ENCODE results near the gene RASSF9.

Gene RASSF9

DNA sequence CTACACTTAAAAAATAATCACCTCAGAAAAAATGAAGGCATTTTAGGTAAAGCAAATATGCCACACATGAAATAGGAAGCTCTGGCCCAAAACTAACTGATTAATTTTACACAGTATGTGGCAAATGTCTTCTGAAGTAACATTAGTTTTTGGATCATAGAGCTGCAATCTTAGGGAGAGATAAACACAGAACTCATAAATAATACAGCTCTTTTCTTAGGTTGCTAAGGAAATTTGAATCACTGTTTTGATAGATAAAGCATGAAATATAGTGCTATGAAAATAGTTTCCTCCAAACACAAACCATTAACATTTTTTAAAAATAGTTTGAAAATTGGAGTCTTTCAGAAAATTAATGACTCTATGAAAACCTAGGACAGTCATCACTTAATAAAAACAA lies 15.0 kb downstream of the RASSF9 start:
- no peak for DNase-seq

DNA sequence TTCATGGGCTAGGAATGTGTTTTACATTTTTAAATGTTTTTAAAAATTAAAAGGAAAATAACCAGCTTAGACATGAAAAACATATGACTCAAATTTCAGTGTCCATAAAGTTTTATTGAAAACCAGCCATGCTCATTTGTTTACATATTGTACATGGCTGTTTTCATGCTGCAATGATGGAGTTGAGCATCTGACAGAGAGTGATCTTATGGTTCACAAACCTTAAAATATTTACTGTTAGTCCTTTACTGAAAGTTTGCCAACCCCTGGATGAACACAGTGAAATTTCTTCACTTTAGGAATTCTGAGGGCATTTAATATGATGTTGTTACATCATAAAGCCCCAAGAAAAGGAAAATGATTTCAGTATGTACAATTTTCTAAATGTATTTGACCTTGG lies 16.1 kb downstream of the RASSF9 start:
- DNase-seq, result no peak

DNA sequence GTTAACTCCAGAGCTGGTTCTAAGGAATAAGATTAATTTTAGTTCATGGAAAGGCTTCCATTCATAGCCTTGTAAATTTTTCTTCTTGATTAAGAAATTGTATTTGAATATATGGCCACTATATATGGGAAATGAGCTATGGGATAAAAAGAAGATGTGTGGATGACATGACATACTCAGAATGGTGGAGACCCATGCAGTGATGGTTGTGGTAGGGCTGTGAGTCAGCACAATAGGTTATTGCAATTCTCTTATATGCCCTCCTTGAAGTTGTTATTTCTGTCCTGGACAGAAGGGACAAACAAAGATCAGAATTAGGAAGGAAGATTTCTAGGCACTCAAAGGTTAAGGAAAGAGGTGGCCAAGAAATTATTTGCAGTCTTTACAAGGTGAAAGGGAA lies 21.5 kb downstream of the RASSF9 start:
- DNase-seq, result no peak

DNA sequence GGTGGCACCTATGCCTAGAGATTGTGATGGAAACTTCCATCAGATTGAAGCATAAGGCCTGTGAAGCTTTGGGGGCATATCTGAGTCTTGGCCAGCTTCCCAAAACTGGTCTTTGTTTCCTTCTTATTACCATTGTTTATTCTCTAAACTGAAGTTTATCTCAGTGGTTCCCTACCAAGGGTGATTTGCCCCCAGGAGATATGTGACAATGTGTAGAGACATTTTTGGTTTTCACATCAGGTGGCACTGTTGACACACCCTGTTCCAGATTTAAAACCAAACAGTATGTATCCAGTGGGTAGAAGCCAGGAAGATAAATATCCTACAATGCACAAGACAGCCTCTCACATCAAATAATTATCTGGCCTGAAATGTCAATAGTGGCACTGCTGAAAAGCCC lies 22.1 kb downstream of the RASSF9 start:
- DNase-seq, result no peak

DNA sequence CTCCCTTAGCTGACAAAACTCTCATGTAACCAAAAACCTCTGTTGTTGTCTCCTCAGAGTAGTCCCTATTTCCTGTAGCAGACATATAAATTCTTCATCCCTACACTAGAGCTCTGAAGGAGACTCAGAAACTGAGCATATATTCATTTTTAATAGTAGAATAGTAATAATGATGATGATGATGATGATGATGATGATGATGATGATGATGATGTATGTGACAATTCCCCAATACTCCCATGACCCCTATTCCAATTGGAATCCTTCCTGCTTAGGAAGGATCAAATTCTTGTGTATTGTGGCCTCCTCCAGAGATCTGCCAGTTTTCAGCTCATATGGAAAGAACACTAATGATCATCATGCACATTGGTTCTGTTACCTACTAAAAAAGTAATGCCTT lies 26.7 kb downstream of the RASSF9 start:
- DNase-seq, result no peak

DNA sequence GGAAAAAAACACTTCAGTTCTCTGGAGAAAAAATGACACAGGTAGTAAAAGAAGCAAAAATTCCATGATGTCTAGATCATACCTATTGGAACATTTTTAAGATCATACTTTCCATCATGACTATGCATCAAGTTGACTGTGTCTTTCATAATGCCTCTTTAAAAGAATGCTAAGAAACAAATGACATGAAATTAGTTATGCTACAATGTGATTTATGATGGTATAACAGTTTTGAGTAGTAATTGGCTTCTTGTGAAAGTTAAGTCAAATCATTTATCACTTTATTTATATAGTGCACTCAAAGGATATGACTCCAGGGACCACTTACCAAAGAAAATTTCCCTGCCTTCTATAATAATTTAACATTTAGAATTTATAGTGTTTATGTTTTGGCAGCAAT lies 28.5 kb downstream of the RASSF9 start:
- no peak for DNase-seq

DNA sequence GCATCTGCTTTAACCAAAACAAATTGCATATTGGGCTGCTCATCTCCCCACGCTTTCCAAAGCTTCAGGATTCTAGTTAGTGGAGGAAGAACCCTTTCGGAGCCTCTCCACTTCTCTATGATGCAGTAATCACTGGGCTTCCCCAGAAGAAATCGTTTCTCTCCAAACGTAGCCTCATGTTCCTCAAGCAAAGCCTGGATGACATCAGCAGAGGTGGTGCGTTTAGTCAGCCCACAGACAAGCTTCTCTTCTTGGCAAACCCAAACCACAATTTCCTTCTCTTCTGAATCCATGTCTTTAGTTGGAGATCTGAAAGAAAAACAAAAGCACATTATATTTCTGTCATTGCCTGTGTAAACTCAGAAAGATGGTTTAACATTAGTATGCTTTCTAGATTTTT lies 30.6 kb downstream of the RASSF9 start:
- peak; percentile 28 for DNase-seq

DNA sequence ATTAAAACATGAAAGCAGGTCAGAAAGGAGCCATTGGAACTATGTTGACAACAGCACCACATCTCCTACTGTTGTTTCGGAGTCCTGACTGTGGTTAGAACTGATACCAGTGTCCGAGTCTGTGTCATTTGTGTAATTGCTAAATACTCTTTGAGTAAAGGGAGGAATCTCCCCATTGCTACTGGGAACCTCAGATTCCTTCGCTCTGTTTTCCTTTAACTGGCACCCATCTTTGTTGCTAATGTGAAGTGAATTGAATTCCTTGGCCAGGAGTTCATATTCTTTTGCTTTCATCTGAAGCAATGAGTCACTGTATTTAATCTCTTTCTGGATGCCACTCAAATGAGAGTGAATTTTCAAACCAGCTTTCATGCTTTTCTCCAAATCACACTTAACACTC lies 31.5 kb downstream of the RASSF9 start:
- no peak for DNase-seq

DNA sequence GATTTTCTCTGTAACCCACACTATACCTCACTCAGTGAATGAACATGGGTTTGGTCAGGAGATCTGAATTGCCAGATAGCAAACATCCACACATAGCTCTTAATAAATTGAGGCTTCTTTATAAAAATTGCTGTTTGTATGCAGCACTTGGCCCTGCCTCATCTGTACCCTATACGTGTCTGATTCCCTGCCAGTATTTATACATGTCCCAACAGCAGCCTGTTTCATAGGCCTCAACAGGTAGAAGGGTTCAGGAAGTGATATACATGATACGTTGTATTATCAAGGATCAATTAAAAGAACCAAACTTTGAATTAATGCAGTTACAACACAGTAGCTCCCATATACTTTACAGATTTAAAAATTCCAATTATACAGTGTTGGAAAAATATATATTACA lies 32.3 kb downstream of the RASSF9 start:
- no peak for DNase-seq

DNA sequence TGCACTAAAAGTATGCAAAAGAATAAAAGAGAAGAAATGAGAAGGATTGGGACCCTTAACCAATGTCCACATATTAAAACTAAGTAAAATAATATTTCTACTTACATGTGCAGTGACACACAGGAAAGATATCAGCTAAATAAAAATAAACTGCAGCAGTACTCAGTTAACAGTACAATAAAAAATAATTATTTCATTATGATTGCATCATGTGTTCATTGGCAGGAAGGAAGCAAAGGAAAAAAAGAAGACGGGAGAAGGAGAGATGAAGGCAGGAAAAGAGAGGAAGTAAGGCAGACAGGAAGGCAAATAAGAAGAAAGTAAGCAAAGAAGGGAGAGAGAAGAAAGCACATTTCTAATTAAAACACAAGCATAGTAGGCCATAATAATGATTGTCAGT lies 33.0 kb downstream of the RASSF9 start:
- no peak for DNase-seq

DNA sequence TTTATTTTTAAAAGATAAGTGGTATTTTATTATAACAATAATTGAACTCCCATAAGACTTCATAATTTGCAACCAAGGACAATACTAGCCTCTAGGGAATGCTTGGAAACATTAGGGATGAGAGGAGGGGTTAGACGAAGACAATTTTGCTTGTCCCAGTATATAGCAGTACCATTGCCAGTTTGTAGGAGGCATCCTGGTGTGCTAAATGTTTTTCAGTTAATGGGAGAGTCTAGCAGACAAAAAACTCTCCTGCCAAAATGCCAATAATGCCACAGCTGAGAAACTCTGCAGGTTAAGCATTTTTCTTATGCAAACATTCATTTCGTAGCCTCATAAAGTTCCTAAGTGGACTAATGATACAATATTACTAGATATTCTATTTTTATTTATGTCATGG lies 38.1 kb downstream of the RASSF9 start:
- DNase-seq, result no peak

DNA sequence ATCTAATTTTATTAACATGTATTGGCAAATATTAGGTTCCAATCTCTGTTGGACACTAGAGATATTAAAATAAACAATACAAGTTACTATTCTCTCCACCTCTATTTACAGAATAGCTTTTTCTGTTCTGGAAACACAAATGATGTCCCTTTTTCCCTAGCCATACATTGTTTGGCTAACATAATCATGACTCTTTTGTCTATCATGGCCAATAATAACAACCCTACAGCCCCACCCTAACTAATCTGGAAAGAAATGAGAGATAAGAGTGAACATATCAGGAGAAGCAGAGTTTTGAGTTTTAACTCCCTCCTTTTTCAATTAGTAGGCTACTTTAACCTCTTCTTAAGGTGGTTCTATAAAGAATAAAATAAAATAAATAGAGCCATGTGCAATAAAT lies 40.2 kb downstream of the RASSF9 start:
- DNase-seq, result no peak

DNA sequence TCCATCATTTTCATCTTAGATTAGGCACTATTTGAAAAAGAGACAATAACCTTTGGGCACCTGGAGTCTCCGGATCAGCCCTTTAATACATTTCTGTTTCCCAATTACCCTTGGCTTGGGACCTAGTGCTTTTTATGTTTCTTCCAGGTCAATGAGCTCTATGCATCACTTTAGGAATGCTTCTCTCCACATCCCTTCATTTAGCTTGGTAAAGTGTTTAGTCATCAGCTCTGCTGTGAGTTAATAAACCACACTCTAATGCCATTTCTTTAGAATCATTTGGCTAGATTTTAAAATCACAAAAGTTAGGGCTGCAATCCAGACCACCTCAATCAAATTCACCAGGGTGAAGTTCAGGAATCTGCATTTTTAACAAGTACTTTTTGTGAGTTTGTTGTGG lies 41.7 kb downstream of the RASSF9 start:
- no peak for DNase-seq

DNA sequence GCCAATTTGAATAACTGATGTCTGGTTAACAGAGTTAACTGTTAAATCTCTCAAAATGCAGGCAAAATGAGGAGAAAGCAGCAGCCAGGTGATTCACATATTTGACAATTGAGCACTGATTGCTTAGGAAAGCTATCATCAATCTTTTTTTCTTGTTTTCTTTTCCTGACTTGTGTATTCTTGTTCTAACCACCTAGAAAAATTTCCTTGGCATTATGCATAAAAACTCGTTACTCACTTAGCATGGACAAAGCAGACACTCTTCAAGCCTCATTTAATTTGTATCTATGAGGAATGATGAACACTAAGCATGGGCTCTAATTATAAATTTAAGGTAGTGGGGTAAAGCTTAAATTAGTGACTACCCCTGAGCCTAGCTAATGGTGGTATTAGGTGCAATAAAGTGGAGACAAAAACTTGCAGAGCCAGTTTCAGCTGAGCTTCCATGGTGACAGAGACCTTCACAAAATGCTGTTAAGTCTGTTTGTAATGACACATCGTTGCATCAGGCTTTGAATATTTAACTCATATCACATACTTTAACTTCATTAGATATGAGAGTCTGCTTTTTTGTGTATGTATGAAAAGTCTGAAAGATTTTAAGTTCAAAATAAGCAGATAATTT lies 52.0 kb downstream of the RASSF9 start:
- DNase-seq, result no peak

DNA sequence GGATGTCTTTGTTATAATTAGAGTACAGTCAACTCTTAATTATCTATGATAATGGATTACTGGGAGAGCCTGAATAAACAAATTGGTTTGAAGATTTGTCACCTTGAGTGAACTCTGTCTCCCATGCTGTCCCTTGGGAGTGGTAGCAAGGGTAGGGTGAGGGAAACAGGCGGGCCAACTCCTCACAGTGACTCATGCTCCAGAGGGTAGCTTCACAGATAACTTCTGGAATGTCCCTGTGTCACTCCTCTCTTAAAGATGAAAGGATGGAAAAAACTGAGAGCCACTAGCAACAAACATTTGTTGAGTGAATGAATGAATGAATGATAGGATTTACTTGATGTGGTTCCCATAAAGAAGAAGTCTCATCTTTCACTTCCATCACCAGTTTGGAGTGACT lies 53.5 kb downstream of the RASSF9 start:
- no peak for DNase-seq

DNA sequence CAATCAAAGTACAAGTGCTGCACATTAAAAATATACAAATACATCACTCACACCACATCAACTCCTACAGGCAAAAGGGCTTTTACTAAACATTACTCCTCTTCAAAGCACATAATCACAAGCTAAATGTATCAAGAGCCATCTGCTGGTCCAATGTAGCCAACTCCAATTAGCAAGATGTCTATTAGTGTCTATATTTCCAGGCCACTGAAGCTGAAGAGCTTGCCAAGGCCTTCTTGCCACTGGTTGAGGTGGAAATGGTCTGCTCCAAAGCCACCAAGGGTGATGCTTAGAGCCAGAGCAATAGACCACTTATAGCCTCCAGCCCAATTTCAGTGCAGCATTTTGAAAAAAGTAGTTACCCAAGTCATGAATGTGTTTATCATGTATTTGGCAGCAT lies 54.4 kb downstream of the RASSF9 start:
- no peak for DNase-seq

DNA sequence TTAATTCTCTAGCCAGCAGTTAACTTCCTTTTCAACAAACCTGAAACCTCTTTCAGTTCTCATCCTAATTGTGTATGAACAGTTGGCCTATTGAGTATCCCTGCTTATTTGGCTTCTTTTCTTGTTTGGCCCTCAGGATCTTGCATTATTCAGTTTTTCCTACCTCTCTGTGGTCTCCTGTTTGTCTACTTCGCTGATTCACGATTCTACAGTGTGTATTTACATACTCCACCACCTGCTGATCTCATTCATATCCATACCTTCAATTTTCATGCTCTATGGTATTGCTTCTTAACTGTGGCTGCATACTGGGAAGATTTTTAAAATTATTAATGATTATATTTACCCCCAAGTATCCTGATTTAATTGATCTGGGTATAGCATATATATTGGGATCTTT lies 56.4 kb downstream of the RASSF9 start:
- no peak for DNase-seq

DNA sequence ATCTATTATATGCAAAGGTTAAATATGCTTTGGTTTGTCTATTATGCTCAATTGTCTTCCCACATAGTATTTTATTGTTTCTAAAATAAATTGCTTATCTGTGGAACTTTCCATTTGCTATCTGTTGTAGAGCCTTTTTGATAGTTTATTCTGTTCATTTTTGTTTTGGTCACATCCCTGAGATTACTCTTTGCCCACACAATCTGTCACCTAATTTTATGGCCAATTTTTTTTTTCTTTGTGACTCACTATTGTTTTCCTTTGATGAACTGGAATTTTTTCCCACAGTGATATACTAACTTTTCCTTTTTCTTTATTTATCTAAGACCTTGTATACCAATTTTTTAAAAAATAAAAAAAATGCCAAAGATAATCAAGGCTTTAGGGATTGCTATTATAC lies 61.1 kb downstream of the RASSF9 start:
- DNase-seq, result no peak

DNA sequence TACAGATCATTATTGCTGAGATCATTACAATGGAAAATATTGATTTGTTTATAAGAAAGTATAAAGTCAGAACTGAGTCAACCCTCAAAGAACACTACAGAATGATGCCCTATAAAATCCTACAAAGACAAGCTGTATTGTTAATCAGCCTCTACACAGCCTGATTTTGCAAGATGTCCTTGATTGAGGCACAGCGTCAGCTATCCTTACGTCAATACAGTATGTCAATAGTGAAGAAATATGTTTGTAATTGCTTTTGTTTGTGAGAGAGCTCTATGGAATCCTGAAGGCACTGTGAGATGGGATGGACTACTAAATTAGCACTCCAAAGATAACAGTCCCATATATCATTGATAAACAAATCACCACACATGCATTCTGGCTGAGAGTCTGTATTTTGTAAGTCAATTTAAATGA lies 70.7 kb downstream of the RASSF9 start:
- DNase-seq, result no peak

DNA sequence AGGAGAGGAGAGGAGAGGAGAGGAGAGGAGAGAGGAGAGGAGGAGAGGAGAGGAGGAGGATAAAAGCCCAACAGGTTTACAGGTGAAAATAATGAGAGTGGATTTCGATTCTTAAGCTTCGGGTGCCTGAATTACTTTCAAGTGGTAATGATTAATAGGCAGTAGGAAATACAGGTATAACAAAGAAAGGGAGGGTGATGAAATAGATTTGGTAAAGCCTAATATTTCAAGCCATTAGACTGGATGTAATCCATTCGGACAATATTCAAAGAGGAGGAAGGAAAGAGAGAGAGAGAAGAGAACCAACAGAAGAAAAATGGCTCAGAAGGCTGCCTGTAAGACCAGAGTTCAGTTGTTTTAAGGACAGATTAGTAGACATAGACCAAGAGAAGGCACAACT lies 76.6 kb downstream of the RASSF9 start:
- no peak for DNase-seq

DNA sequence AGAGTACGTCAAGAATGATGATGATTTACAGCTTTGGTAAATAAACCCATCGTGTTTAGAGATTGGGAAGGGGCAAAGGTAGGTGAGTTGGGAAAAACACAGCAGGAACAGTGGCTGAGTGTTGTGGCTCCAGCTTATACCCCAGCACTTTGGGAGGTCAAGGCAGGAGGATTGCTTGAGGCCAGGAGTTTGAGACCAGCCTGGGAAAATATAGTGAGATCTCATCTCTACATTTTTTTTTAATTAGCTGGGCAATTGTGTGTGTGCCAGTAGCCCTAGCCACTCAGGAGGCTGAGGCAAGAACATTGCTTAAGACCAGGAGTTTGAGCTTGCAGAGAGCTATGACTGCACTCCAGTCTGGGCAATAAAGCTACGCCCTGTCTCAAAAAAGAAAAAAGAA lies 77.1 kb downstream of the RASSF9 start:
- no peak for DNase-seq

DNA sequence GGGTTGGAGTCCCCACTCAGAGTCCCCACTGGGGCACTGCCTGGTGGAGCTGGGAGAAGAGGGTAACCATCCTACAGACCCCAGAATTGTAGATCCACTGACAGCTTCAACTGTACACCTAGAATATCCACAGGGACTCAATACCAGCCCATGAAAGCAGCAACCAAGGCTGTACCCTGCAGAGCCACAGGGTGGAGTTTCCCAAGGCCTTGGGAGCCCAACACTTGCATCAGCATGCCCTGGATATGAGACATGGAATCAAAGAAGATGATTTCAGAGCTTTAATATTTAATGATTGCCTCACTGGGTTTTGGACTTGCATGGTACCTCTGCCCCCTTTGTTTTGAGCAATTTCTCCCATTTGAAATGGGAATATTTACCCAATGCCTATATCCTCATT lies 80.4 kb downstream of the RASSF9 start:
- DNase-seq, result no peak
